Psoas muscle (tissue), 8 donors: ENCODE measurements around the gene GLP2R. TPM values are rescaled to one million over a fixed set of nuclear protein-coding genes. Genes with fewer than 3 reads are reported as not detected.

Experiments
- ATAC-seq, 4 donors: fragments of 200-7000 bp; cut with Tn5 transposase; one replicate each; pipeline ENCODE4 v1.9.1; 2020; ENCODE audit warnings: moderate library complexity in 3 of 4, mild to moderate bottlenecking in 2 of 4
- DNase-seq, 2 donors: peaks; one replicate each; pipeline ENCODE4 v3.0.0-alpha.2; 2020
- H3K27ac ChIP-seq: fragments of 200-600 bp; one replicate; pipeline ENCODE4 v1.8.0; 2022
- H3K27me3 ChIP-seq, 3 donors: fragments of 200-600 bp in 1 of 3; one replicate each; pipeline versions ENCODE4 v1.6.1 to v1.8.0; 2013 to 2022; ENCODE audit warnings: low read length in 2 of 3, mild to moderate bottlenecking in 2 of 3, moderate library complexity in 1 of 3; ENCODE audit not compliant: insufficient read depth in 3 of 3
- H3K36me3 ChIP-seq, 2 donors: fragments of 200-600 bp in 1 of 2; one replicate each; pipeline versions ENCODE4 v1.6.1 to v1.8.0; 2013 to 2022; ENCODE audit warnings: low read depth in 1 of 2, mild to moderate bottlenecking in 1 of 2, moderate library complexity in 1 of 2; ENCODE audit not compliant: insufficient read depth in 1 of 2
- H3K4me1 ChIP-seq: fragments of 200-600 bp; one replicate; pipeline ENCODE4 v1.8.0; 2022
- H3K4me3 ChIP-seq: fragments of 200-600 bp; one replicate; pipeline ENCODE4 v1.8.0; 2022; ENCODE audit warnings: mild to moderate bottlenecking
- H3K9me3 ChIP-seq: fragments of 200-600 bp; one replicate; pipeline ENCODE4 v1.8.0; 2022
- WGBS, 3 donors: extraction: QIAGEN DNeasy Blood & Tissue Kit; methylation state at CpG; one replicate each; pipeline versions ENCODE4 v1.1.6 to v1.1.7; 2013; 5-methylcytosine and 5-hydroxymethylcytosine counted together
- intact Hi-C, 2 donors: fragments of 100-400 bp; cut with DNase I; formaldehyde crosslinking; loops; one replicate each; pipeline versions ENCODE4 v1.11.0 to v1.14.2; 2022
- polyA plus RNA-seq, 3 donors: library from polyadenylated mRNA; stranded (reverse); fragments of 200-250 nt; gene quantifications; one replicate each; pipeline ENCODE4 v1.2.3, GENCODE V29; 2013
- total RNA-seq, 4 donors: library from RNA; stranded (reverse); fragmentation: NEBNext Ultra II Directional in 2 of 4; extraction: Animal tissue kit (Norgen Biotek cat#: 25700) in 2 of 4; gene quantifications; one replicate each; pipeline versions ENCODE4 v1.2.1 to v1.2.4, GENCODE V29; 2021 to 2023
- TF ChIP-seq, protein P1 (sequence below): fragments of 200-600 bp; IDR thresholded peaks from one replicate; pipeline ENCODE4 v1.8.0; 2022; ENCODE audit warnings: antibody characterized with exemption
- donor health status: healthy with polysubstance abuse.
- donor health status: DM: no; HTN: no; CAD: no; lungs with moderate emphysema.
- donor health status: Bipolar disorder and iron deficiency.
- donor health status: healthy.
- donor health status: DM: yes; HTN: yes; CAD: no.
- donor health status: DM: no; HTN: no; CAD: no.
- donor health status: DM: no; HTN: no; CAD: no.
- donor health status: DM: yes; HTN: yes; CAD: no.

Gene GLP2R
- total and polyA plus RNA-seq, 7 donors, result 0.12 to 0.30 (median 0.17) TPM; not detected in 4

DNA sequence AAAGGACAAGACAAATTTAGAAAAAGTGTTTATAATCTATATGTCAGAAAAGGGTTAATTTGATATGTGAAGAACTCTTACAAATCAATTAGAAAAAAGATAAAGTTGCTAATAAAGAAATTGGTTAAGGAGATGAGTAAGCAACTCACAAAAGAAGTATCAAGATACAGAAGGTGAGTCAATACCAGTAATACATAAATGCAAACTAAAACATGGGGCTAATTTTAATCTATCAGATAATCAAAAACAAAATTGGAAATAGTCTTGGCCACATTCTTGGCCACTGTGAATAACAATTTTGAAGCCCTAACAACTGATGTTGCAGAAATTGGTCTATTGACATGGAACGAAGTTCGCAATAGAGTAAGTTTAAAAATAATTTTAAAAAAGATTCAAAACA is 41.2 kb upstream of the GLP2R start:
- Histone ChIP-seq H3K27ac (no peak overlapping the region), H3K9me3 (no peaks in the 10 kb centered on the region), H3K27me3 (no peaks in the 10 kb centered on the region), H3K4me1 (peaks cover 24% of the 10 kb centered on the region), H3K36me3 (peaks cover 0 to 3% of the 10 kb centered on the region in 2 donors), H3K4me3 (no peak overlapping the region)
- TF ChIP-seq, protein P1, sequence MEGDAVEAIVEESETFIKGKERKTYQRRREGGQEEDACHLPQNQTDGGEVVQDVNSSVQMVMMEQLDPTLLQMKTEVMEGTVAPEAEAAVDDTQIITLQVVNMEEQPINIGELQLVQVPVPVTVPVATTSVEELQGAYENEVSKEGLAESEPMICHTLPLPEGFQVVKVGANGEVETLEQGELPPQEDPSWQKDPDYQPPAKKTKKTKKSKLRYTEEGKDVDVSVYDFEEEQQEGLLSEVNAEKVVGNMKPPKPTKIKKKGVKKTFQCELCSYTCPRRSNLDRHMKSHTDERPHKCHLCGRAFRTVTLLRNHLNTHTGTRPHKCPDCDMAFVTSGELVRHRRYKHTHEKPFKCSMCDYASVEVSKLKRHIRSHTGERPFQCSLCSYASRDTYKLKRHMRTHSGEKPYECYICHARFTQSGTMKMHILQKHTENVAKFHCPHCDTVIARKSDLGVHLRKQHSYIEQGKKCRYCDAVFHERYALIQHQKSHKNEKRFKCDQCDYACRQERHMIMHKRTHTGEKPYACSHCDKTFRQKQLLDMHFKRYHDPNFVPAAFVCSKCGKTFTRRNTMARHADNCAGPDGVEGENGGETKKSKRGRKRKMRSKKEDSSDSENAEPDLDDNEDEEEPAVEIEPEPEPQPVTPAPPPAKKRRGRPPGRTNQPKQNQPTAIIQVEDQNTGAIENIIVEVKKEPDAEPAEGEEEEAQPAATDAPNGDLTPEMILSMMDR, result no peak
- no peak for ATAC-seq
- intact Hi-C loops, result no loop called here
- WGBS, 3 donors, result 95 to 98% (median 97%) methylated on average over 2 of the region's 2 CpGs
- DNase-seq, result no peak

DNA sequence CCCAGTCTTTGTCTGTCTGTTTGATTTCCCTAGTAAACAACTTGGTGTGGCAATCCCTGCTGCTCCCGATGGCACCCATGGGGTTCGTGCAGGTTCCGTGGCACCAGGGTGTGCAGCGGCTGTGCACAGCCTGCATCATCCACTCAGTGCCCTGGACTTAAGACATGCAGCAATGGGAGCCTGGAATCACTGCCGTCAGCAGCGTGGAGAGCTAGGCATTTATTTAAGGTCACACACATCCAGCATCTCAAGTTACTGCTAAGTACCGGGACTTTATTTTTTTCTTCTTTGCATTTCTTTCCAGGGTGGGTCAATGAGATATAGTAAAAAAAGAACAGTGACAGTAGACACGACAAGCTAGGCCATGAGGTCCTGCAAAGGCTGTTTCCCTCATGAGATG is 37.1 kb upstream of the GLP2R start:
- Histone ChIP-seq H3K9me3 (no peaks in the 10 kb centered on the region), H3K27me3 (no peaks in the 10 kb centered on the region), H3K4me3 (peak overlapping the region; percentile 34), H3K4me1 (peaks cover 37% of the 10 kb centered on the region), H3K27ac (peak overlapping the region; percentile 67), H3K36me3 (no peaks in the 10 kb centered on the region)
- DNase-seq (no peak), ATAC-seq (peak; percentile 46 to 82 (median 68))
- intact Hi-C loops, result no loop called here
- TF ChIP-seq, protein P1, result no peak
- 27 to 43% (median 32%) methylated on average over 8 of the region's 8 CpGs for WGBS, 3 donors

DNA sequence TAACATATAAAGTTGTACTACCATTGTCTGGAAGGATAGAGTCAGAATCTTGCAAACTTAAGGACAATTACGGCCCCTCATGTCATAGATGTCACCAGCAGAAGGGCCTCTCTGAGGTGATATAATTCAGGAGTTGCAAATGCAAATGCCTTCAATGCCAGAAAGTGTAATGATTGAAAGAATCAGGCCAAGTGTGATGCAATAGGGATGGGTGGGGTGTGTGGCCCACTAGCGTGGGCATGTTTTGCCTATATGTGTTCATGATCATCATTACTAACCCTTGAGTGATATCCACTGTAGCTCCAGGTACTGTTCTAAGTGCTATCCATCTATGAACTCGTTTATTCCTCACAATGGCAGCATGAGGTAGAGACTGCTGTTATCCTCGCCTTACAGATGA is 35.4 kb upstream of the GLP2R start:
- H3K9me3 ChIP-seq, result no peaks in the 10 kb centered on the region
- TF ChIP-seq, protein P1, result no peak
- DNase-seq, result no peak
- ATAC-seq, result peak in 1 of 4 donors; percentile 13
- H3K36me3 ChIP-seq, result no peaks in the 10 kb centered on the region
- H3K4me1 ChIP-seq, result peaks cover 36% of the 10 kb centered on the region
- WGBS, 3 donors, result 50 to 65% (median 55%) methylated on average over 4 of the region's 4 CpGs
- peak overlapping the region; percentile 79 for H3K27ac ChIP-seq
- intact Hi-C loops, result no loop called here
- H3K4me3 ChIP-seq, result peak overlapping the region; percentile 47
- no peaks in the 10 kb centered on the region for H3K27me3 ChIP-seq

DNA sequence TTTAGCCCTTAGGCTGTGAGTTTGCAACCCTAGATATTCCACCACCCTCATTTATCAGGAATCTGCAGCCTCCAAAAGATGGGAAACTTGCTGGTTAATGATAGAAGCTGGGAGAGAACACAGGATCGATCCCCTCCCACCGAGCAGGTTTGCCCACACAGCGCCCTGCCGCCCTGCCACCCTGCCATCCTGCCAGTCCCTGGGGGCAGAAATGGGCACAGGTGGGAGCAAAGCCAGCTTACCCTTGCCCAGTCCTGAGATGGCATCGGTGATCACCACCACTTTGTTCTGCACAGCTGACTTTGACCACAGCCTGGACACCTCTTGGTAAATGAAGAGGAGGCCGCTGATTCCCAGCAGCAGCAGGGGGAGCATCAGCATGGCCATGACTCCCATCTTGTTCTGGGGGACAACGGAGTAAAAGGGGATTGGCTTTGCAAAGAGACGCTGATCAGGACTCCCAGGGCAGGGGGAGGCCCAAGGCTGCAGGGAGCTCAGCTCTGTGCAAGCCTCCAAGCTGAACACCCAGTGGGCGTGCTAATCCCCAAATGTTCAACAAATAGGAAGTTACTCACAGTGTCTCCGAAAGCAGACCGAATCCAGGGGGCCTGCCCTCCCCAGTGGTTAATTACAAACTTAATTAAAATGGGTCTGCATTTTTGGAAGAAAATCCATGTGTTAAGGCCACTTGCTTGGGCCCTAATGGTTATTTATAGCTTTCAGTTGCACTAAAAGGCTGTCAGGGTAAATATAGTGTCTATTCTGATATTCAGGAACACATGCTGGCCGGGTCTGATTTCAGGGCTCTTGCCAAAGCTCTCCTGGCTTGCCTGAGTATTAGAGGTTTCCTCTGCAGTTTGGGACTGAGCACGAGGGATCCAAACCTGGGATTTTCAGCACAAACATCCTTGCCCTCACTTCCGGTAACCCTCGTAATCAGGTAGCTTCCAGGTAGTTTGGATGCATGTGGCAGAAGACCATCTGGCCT is 34.5 kb upstream of the GLP2R start, which contains the start of gene DHRS7C:
Gene DHRS7C, minus strand, starts transcription at position 704 of the 988 bp plus-strand sequence. Its CDS starts 308 bp downstream, at position 396.
- DNase-seq, result peak; percentile 51 to 73
- TF ChIP-seq, protein P1, result no peak
- Histone ChIP-seq H3K4me3 (peak within 1 kb of the TSS; percentile 47), H3K27ac (peak within 1 kb of the TSS; percentile 79), H3K27me3 (no peaks in the 10 kb centered on the region), H3K9me3 (no peaks in the 10 kb centered on the region), H3K4me1 (peaks cover 36% of the 10 kb centered on the region), H3K36me3 (no peaks in the 10 kb centered on the region)
- peak; percentile 91 to 93 (median 92) for ATAC-seq
- WGBS, 3 donors, result 22 to 33% (median 25%) methylated on average over 15 of the region's 15 CpGs
- intact Hi-C loops, result no loop called here
